K562 (cell line): Measurements from ENCODE around the gene P2RX1. TPM values are rescaled to one million over a fixed set of nuclear protein-coding genes. Genes with fewer than 3 reads are reported as not detected.
A peak's percentile ranks its signal among the peaks of the same experiment; 100 is the strongest.

Experiments used
- BCL6 ChIP-seq: fragments of 250-450 bp; sonication (Bioruptor Pico); IDR thresholded peaks from 2 replicates; pipeline ENCODE4 v1.4.0; 2020
- CREB1 ChIP-seq, 2 experiments: sonication (generic) in 1 of 2; formaldehyde crosslinking in 1 of 2; IDR thresholded peaks; 2 replicates each; pipeline versions ENCODE4 v1.6.1 to v1.8.0; 2012 to 2022; ENCODE audit warnings: inconsistent platforms in 1 of 2, mild to moderate bottlenecking in 1 of 2, missing genetic modification reagents in 1 of 2, moderate library complexity in 1 of 2
- CSDE1 ChIP-seq, 2 experiments: fragments of 450-650 bp; IDR thresholded peaks; 2 replicates each; pipeline ENCODE4 v1.6.1; 2016; ENCODE audit warnings: mild to moderate bottlenecking in 1 of 2
- DIDO1 ChIP-seq: fragments of 450-650 bp; IDR thresholded peaks from 2 replicates; pipeline ENCODE4 v1.6.1; 2016; ENCODE audit warnings: low read depth, missing biosample characterization, missing genetic modification characterization
- ETV1 ChIP-seq: fragments of 450-650 bp; conservative IDR thresholded peaks from 2 replicates; pipeline ENCODE4 v1.6.1; 2016; ENCODE audit warnings: missing genetic modification characterization, control low read depth, low read depth, missing compliant biosample characterization
- EZH2 ChIP-seq: IDR thresholded peaks from 2 replicates; pipeline ENCODE4 v1.6.1; 2012; ENCODE audit warnings: low read depth, mild to moderate bottlenecking, inconsistent platforms, low read length, borderline replicate concordance
- GATA2 ChIP-seq: sonication (generic); formaldehyde crosslinking; IDR thresholded peaks from 2 replicates; pipeline ENCODE4 v1.4.0; 2020; ENCODE audit warnings: mild to moderate bottlenecking, missing genetic modification reagents
- HMG20A ChIP-seq: fragments of 450-650 bp; formaldehyde crosslinking; conservative IDR thresholded peaks from 2 replicates; pipeline ENCODE4 v1.4.0; 2020; ENCODE audit warnings: mild to moderate bottlenecking, mixed read lengths
- JUN ChIP-seq, 2 experiments: sonication (generic) in 1 of 2; formaldehyde crosslinking in 1 of 2; IDR thresholded peaks; 2 replicates each; pipeline versions ENCODE4 v1.6.1 to v1.8.0; 2012 to 2022; ENCODE audit warnings: borderline replicate concordance in 2 of 2, mild to moderate bottlenecking in 2 of 2, improper control_type of control experiment in 1 of 2, low read depth in 1 of 2, low read length in 1 of 2, missing genetic modification reagents in 1 of 2
- MCM5 ChIP-seq: fragments of 450-650 bp; IDR thresholded peaks from 2 replicates; pipeline ENCODE4 v1.6.1; 2016; ENCODE audit warnings: low read depth
- MTA1 ChIP-seq: fragments of 450-650 bp; IDR thresholded peaks from 2 replicates; pipeline ENCODE4 v1.6.1; 2017; ENCODE audit warnings: borderline replicate concordance
- MYC ChIP-seq, 2 experiments: fragments of 250-450 bp in 1 of 2; sonication (Bioruptor Pico) in 1 of 2; IDR thresholded peaks; 2 replicates each; pipeline versions ENCODE4 v1.5.1 to v1.6.1; 2012 to 2021; ENCODE audit warnings: low read depth in 2 of 2, borderline replicate concordance in 1 of 2, improper control_type of control experiment in 1 of 2, low read length in 1 of 2, mild to moderate bottlenecking in 1 of 2, moderate library complexity in 1 of 2
- PCBP2 ChIP-seq: fragments of 200-400 bp; formaldehyde crosslinking; IDR thresholded peaks from 2 replicates; pipeline ENCODE4 v1.6.1; 2018; ENCODE audit warnings: low read length, low read depth, mild to moderate bottlenecking, moderate library complexity; ENCODE audit not compliant: poor library complexity, severe bottlenecking
- RFX7 ChIP-seq: fragments of 250-450 bp; sonication (Bioruptor Pico); IDR thresholded peaks from 2 replicates; pipeline ENCODE4 v1.5.1; 2021; ENCODE audit warnings: mild to moderate bottlenecking
- TAL1 ChIP-seq: fragments of 450-650 bp; IDR thresholded peaks from 2 replicates; pipeline ENCODE4 v1.6.1; 2016; ENCODE audit warnings: mild to moderate bottlenecking
- TCF3 ChIP-seq: sonication (generic); formaldehyde crosslinking; IDR thresholded peaks from 2 replicates; pipeline ENCODE4 v1.4.0; 2020; ENCODE audit warnings: mild to moderate bottlenecking, missing genetic modification reagents
- ZFP1 ChIP-seq: fragments of 450-650 bp; formaldehyde crosslinking; IDR thresholded peaks from 2 replicates; pipeline ENCODE4 v1.4.0; 2020; ENCODE audit warnings: mild to moderate bottlenecking, mixed read lengths
- ZNF77 ChIP-seq: fragments of 250-450 bp; sonication (Bioruptor Pico); IDR thresholded peaks from 2 replicates; pipeline ENCODE4 v1.5.0; 2020
- ZNF79 ChIP-seq: fragments of 250-450 bp; sonication (Bioruptor Pico); IDR thresholded peaks from 2 replicates; pipeline ENCODE4 v1.4.0; 2020; ENCODE audit warnings: low read depth, mild to moderate bottlenecking, moderate library complexity
- ZSCAN32 ChIP-seq: fragments of 450-650 bp; formaldehyde crosslinking; IDR thresholded peaks from 2 replicates; pipeline ENCODE4 v1.4.0; 2020; ENCODE audit warnings: mild to moderate bottlenecking, moderate library complexity
- polyA plus RNA-seq, 8 experiments: library from polyadenylated mRNA; depleted of rRNA in 4 of 8; stranded (reverse) in 5 of 8; unstranded in 3 of 8; fragments of >200 nt; fragmentation: Nextera tagmentation in 2 of 8; fragmentation: Illumina TruSeq in 1 of 8; extraction: Ambion mirVana in 2 of 8; extraction: Trizol in 1 of 8; gene quantifications; 2 replicates each; pipeline versions ENCODE4 v1.2.1 to v1.2.3, GENCODE V29; 2011 to 2014; ENCODE audit warnings: inconsistent platforms in 1 of 8, missing spikeins in 1 of 8
- total RNA-seq, 7 experiments: library from RNA; depleted of rRNA in 6 of 7; stranded (reverse); fragments of >200 nt in 6 of 7; fragmentation: Illumina TruSeq in 2 of 7; extraction: Trizol in 2 of 7; gene quantifications; 2 replicates each; pipeline versions ENCODE4 v1.2.1 to v1.2.3, GENCODE V29; 2011 to 2021; ENCODE audit warnings: low replicate concordance in 1 of 7
- TF ChIP-seq, protein P1 (sequence below): fragments of 250-450 bp; sonication (Bioruptor Pico); IDR thresholded peaks from 2 replicates; pipeline ENCODE4 v1.4.0; 2020; ENCODE audit warnings: borderline replicate concordance
- TF ChIP-seq, protein P2 (sequence below): sonication (generic); formaldehyde crosslinking; IDR thresholded peaks from 2 replicates; pipeline ENCODE4 v1.8.1; 2022; ENCODE audit warnings: missing genetic modification reagents
- TF ChIP-seq, protein P3 (sequence below): IDR thresholded peaks from 2 replicates; pipeline ENCODE4 v1.6.1; 2014; ENCODE audit warnings: antibody characterized with exemption

The P2RX1 gene
- total and polyA plus RNA-seq, 9 of the 15 experiments (the other 6 are each of a cell fraction or from before 2014, with no cell fraction given) = 0.27 to 20.3 (median 10.3) TPM

DNA sequence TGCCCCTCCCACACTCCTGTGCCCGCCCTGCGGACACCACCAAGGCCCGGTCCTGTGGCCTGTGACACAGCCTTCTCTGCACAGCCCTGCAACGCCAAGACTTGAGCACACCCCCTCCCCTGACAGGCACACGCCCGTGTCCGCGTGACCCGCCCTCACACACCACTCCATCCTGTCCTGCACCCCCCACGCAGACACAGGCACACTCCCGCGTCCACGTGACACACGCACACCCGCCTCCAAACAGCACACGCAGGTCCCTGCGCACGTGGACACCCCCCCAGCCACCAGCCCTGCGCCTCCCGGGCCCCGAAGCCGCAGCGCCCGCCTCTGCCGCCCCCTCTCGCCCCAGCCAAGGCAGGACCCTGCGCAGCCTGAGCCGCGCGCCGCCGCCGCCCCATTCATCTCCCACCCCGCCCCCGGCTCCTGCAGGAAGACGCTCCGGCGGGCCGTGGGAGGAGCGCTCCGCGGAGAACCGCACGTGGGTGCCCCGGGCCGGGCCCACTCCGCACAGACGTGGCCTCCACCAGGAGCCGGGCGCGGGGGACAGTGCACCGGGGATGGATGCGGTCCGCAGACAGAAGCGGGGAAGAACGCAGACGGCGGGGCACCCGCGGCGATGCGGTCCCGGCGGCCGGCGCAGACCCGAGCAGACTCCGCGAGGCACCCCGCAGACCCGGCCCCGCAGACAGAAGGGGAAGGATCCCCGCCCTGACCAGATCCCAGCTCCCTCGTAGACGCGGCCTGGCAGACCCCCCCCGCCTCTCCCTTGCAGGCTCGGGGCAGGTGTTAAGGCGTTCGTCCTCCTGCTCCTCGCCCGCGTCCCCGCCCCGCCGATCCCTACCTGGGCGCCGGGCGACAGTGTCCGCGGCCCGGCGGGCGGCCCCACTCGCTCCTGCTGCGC is 23.9 kb downstream of the P2RX1 start (continued):
- TF ChIP-seq, protein P1, sequence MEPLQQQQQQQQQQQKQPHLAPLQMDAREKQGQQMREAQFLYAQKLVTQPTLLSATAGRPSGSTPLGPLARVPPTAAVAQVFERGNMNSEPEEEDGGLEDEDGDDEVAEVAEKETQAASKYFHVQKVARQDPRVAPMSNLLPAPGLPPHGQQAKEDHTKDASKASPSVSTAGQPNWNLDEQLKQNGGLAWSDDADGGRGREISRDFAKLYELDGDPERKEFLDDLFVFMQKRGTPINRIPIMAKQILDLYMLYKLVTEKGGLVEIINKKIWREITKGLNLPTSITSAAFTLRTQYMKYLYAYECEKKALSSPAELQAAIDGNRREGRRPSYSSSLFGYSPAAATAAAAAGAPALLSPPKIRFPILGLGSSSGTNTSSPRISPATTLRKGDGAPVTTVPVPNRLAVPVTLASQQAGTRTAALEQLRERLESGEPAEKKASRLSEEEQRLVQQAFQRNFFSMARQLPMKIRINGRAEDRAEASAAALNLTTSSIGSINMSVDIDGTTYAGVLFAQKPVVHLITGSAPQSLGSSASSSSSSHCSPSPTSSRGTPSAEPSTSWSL (CRISPR knock-in tag) = no peak
- TF ChIP-seq TAL1 = no peak
- TF ChIP-seq EZH2 = no peak
- TF ChIP-seq ZNF77 (CRISPR knock-in tag) = no peak
- TF ChIP-seq, protein P2, sequence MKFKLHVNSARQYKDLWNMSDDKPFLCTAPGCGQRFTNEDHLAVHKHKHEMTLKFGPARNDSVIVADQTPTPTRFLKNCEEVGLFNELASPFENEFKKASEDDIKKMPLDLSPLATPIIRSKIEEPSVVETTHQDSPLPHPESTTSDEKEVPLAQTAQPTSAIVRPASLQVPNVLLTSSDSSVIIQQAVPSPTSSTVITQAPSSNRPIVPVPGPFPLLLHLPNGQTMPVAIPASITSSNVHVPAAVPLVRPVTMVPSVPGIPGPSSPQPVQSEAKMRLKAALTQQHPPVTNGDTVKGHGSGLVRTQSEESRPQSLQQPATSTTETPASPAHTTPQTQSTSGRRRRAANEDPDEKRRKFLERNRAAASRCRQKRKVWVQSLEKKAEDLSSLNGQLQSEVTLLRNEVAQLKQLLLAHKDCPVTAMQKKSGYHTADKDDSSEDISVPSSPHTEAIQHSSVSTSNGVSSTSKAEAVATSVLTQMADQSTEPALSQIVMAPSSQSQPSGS = no peak
- no peak for TF ChIP-seq BCL6 (CRISPR knock-in tag)
- TF ChIP-seq GATA2 = no peak
- no peak for TF ChIP-seq JUN (IDR thresholded peaks at IDR 0.05; ENCODE audit: borderline replicate concordance, low read depth, low read length)
- no peak for TF ChIP-seq JUN (CRISPR knock-in tag; IDR thresholded peaks at IDR 0.05; ENCODE audit: borderline replicate concordance)
- TF ChIP-seq HMG20A (CRISPR knock-in tag) = no peak
- TF ChIP-seq MCM5 = no peak
- peak; percentile 75 for TF ChIP-seq MYC (IDR thresholded peaks at IDR 0.05; ENCODE audit: low read depth, low read length)
- no peak for TF ChIP-seq MYC (CRISPR knock-in tag; IDR thresholded peaks at IDR 0.05; ENCODE audit: borderline replicate concordance, low read depth)
- TF ChIP-seq, protein P3, sequence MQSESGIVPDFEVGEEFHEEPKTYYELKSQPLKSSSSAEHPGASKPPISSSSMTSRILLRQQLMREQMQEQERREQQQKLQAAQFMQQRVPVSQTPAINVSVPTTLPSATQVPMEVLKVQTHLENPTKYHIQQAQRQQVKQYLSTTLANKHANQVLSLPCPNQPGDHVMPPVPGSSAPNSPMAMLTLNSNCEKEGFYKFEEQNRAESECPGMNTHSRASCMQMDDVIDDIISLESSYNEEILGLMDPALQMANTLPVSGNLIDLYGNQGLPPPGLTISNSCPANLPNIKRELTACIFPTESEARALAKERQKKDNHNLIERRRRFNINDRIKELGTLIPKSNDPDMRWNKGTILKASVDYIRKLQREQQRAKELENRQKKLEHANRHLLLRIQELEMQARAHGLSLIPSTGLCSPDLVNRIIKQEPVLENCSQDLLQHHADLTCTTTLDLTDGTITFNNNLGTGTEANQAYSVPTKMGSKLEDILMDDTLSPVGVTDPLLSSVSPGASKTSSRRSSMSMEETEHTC = 0 out of 2 replicates have a peak, but pooled peaks have one; percentile 40
- no peak for TF ChIP-seq ZFP1 (CRISPR knock-in tag)
- no peak for TF ChIP-seq RFX7 (CRISPR knock-in tag)
- TF ChIP-seq CSDE1 (IDR thresholded peaks at IDR 0.05) = no peak
- no peak for TF ChIP-seq DIDO1 (tag)
- no peak for TF ChIP-seq PCBP2
- TF ChIP-seq TCF3 = no peak
- TF ChIP-seq MTA1 = 0 out of 2 replicates have a peak, but pooled peaks have one; percentile 26
- TF ChIP-seq CREB1 (IDR thresholded peaks at IDR 0.05) = no peak
- TF ChIP-seq CREB1 (CRISPR knock-in tag; IDR thresholded peaks at IDR 0.05) = peak; percentile 49
- no peak for TF ChIP-seq ETV1
- no peak for TF ChIP-seq ZSCAN32 (CRISPR knock-in tag)
- no peak for TF ChIP-seq ZNF79 (CRISPR knock-in tag)
